GM18505 (cell line): Measurements from ENCODE around the gene HTR4.

Experiments
- ATAC-seq: cut with Tn5 transposase; IDR thresholded peaks from one replicate; pipeline ENCODE4 v1.9.1; 2021; ENCODE audit not compliant: unreplicated experiment
- POLR2A ChIP-seq: IDR thresholded peaks from 4 replicates; pipeline ENCODE4 v1.6.1; 2011; ENCODE audit warnings: borderline replicate concordance; ENCODE audit not compliant: insufficient read depth, insufficient read length; ENCODE audit errors: extremely low read depth

HTR4 gene

DNA sequence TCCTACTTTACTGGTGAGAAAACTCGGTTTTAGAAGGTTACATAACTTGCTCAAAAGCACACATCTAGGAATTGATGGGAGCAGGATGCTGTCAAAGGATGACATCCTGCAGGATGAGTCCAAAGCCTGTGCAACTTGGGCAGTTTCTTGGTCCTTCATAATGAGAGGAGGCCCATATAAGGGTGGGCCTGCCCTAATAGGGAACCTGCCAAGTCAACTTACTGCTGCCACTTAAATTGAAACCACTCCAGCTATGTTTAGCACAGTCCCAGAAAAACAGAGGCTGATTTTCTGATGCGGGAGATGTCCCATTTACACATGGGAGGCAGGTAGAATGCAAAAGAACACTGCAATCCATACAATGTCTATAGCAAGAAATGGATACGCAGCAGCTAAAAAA, 208.7 kb downstream of the HTR4 start:
- no peak for ATAC-seq
- TF ChIP-seq POLR2A = no peak

DNA sequence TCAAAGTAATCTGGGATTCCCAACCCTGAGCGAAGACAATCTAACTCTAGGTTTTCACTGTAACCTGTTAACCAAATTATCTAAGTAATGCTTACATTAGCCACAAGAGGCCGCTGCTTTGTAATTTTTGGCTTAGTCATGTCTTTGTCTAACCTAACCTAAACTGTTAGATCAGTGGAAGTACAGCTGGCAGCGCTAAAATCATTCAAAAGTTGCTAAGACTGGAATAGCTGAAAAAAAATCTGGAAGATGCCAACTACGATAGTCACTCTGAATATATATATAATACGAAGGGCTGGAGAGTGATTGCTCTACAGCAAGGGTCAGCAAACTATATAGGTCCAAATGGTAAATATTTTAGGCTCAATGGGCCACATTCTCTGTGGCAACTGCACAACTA, 210.3 kb downstream of the HTR4 start:
- peak; percentile 90 for ATAC-seq
- no peak for TF ChIP-seq POLR2A

DNA sequence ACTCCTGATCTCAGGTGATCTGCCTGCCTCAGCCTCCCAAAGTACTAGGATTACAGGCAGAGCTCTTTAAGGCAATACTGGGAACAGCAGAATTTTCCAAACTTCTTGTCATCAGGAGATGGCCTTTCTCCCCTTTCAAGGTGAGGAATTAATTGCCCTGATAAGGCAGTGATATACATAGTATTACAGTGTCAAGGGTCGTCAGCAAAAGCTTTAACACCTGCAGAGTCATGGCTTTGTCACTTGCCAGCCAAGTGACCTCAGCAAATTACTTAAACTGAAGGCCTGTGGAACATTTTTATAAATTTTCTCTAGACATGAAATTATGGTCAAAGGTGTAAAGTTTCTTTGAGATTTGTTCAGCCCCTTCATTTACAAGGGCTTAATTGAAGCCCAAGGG, 211.1 kb downstream of the HTR4 start:
- ATAC-seq = no peak

DNA sequence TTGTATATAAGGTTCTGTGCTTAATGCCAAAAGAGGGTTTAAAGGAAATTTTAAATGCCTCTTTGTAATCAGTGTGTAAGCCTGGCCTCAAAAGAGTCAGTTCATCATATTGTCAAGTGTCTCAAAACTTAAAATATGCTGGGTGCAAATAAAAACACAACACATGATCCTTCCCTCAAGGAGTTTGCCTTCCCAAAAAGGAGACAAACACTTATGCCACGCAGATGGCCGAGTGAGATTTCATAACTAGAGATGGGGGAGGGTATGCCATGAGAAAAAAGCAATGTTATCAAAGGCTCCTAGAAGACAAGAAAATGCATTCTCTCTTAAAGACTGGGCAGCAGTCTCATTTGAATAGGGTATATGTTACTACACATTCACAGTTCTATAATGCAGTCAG, 215.4 kb downstream of the HTR4 start:
- ATAC-seq = no peak
- no peak for TF ChIP-seq POLR2A

More for the DNA sequence above, 211.1 kb downstream of the HTR4 start:
- no peak for TF ChIP-seq POLR2A

DNA sequence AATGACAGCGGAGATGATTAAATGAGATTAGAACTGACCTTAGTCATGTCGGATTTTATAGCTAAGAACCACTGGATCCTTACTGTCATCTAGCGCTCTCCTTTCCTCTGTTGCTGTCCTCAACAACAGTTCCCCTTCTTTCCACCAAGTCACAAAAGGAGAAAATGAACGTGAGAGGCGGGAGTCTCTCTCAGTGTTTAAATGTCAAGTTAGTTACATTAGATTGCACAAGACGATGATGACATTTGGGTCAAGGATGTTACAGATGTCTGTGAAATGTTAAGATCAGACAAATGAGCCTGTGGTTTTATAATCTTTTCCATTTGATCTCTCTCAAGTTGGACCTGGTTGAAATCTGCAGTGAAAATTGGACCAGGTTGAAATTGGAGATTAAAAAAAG, 217.1 kb downstream of the HTR4 start:
- ATAC-seq = no peak
- no peak for TF ChIP-seq POLR2A

DNA sequence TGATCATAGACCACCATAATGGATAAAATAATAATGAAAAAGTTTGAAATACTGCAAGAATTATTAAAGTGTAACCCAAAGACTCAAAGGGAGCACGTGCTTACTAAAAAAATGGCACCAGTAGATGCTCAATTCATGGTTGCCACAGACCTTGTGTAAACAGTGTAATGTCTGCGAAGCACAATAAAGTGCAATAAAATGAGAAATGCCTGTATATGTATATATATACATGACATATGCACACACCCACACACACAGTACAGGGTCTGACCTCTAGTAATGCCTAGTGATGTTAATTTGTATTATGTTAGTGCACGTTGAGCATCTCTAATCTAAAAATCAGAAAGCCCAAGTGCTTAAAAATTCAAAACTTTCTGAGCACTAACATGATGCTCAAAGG, 218.3 kb downstream of the HTR4 start:
- no peak for TF ChIP-seq POLR2A
- ATAC-seq = no peak

DNA sequence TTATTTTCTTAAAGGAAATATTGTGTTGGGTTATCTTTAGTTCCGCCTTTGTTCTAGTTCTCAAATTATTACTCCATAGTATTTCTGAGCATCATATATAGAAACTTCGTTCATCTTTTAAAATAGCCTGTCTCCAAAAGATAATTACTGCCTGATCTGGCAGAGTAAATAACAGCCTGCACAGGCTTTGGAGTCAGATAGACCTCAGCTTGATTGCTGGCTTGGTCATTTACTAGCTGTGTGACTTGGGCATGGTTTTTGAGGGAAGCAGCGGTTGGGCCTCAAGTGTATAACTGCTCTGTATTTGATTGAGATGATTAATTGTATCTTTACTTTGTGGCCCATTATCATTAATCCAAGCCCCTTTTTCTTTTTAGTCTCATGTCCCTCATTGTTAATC, 220.5 kb downstream of the HTR4 start:
- TF ChIP-seq POLR2A = no peak
- ATAC-seq = no peak
